SIG-M5 treated with dmso at 0.1 percent for 504 hours (cell line): Measurements from ENCODE around the gene LGALS14.
A peak's percentile ranks its signal among the peaks of the same experiment; 100 is the strongest.
"Not testable (repeated sequence)": the region's sequence is repeated elsewhere in the genome, so short reads cannot be mapped to it uniquely, and the experiment has no call there.

Source experiments
- DNase-seq: peaks from one replicate; lab custom pipeline; 2025; ENCODE audit not compliant: unreplicated experiment; lab: John Stamatoyannopoulos, UW

Gene LGALS14, protein sequence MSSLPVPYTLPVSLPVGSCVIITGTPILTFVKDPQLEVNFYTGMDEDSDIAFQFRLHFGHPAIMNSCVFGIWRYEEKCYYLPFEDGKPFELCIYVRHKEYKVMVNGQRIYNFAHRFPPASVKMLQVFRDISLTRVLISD

DNA sequence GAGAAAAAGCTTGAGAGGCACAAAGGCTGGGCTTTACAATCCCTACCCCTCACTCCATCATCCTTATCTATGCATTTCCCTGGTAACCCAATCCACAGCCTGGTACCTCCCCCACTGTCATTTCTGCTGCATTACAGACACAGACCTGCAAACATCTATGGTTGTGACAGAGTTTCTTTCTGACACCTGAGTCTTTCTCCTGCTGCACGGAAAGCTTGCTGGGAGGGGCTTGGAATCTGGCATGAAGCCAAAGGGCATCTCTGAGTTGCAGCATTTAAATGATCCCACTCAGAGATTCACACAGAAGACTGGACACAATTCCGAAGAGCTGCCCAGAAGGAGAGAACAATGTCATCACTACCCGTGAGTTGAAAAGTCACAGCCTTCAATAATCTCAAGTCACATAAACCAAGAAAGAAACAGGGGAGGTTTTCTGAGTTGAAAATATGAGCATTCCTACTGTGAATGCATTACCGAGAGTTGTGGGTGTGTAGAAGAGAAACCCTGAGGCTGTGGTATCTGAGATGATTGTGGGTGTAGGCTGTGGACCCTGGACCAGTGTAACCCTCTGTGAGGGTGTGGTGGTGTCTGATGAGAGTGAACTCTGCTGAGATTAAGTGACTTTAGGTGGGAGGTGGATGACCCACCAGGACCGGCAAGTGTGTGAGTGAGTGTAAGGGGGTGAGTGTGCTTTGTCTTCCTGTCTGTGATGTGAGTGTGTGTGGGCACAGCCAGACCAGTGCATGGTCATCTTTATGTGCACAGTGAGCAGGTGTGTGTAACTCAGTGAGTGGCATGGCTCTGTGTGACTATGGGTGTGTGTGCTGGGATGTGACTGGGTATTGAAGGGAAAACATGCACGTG is at the start of gene LGALS14:
LGALS14 (plus strand) TSS at position 301 of the 864 bp plus-strand sequence; CDS start at position 349, 48 bp downstream.
- no peak for DNase-seq

DNA sequence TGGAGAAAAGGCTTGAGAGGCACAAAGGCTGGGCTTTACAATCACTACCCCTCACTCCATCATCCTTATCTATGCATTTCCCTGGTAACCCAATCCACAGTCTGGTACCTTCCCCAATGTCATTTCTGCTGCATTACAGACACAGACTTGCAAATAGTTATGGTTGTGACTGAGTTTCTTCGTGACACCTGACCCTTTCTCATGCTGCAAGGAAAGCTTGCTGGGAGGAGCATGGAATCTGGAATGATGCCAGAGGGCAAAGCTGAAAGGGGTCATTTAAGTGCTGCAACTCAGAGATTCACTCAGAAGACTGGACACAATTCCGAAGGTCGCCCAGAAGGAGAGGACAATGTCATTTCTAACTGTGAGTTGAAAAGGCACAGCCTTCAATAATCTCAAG is 48.7 kb upstream of the LGALS14 start, which contains the start of gene LGALS16:
LGALS16 (plus strand) TSS at position 301 of the 400 bp plus-strand sequence; CDS start at position 350, 49 bp downstream.
- DNase-seq = no peak

DNA sequence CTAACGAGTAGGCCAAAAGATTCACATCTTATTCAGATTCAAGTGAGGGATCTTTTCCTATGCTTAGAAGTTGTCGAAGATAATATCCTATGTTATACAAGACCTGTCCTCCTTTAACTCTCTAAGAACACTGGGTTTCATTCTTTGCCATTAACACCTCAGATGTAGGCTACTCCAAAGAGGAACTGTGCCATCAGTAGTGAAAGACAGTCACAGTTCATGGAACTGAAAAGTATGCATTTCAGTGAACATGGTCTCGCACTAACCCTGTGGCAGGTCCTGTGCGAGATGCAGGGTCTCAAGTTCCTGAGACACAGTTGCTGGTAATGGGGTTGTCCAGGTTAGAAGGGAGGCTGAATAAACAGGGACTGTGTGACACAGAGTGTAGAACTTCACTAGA is 44.5 kb upstream of the LGALS14 start:
- no peak for DNase-seq

DNA sequence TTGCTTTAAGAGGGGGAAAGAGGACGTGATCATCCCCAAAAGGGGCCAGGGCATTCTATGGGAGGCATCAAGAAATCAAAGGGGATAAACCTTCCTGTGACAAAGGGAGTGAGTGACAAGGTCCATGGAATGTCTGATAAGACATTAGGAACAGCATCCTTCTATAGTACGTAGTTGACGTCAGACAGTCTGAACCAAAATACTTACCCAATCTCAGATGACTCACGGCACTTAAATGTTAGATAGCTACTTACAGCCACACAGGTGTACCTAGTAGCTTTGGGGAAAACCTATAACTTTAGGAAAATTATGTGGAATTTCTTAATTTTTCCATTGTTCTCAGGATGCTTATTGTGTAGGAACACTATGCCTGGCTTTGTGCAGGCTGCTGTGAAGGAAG is 43.6 kb upstream of the LGALS14 start:
- no peak for DNase-seq

DNA sequence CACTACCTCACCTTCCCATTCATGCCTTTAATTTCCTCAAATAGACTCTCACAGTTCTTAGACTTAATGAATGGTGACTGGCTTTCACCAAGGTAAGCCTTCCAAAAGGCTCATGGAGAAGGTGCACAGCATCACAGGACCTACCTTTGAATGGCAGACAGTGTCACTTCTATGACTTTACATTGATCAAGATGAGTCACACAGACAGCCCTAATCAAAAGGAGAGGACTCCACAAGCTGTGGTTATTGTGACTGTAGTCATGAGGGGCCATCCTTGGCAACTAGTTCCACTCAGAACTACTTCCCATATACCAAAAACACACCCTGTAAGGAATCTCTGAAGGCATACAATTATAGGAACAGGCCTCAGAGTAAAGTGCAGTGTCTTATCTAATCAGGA is 42.7 kb upstream of the LGALS14 start:
- no peak for DNase-seq

DNA sequence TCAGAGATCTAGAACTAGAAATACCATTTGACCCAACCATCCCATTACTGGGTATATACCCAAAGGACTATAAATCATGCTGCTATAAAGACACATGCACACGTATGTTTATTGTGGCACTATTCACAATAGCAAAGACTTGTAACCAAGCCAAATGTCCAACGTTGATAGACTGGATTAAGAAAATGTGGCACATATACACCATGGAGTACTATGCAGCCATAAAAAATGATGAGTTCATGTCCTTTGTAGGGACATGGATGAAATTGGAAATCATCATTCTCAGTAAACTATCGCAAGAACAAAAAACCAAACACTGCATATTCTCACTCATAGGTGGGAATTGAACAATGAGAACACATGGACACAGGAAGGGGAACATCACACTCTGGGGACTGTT is 34.4 kb upstream of the LGALS14 start:
- DNase-seq = not testable (repeated sequence)

DNA sequence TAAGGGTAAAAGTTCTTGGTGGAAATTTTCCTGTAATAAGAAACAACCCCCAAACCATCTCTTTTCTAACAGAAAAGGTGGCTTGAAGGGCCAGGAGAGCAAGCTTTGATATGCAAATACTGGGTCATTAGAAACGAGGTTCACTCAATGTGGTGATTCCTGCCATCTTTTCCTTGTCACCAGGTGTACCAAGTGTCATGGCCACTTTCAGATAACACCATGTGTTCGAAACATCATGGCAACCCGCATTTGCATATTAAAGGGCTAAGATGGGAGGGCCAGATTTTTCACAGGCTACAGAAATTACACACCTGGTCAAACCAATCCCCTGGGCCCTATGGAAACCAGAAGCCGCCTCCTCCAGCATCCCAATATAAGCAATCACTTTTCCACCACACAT is 33.3 kb upstream of the LGALS14 start:
- DNase-seq = no peak

DNA sequence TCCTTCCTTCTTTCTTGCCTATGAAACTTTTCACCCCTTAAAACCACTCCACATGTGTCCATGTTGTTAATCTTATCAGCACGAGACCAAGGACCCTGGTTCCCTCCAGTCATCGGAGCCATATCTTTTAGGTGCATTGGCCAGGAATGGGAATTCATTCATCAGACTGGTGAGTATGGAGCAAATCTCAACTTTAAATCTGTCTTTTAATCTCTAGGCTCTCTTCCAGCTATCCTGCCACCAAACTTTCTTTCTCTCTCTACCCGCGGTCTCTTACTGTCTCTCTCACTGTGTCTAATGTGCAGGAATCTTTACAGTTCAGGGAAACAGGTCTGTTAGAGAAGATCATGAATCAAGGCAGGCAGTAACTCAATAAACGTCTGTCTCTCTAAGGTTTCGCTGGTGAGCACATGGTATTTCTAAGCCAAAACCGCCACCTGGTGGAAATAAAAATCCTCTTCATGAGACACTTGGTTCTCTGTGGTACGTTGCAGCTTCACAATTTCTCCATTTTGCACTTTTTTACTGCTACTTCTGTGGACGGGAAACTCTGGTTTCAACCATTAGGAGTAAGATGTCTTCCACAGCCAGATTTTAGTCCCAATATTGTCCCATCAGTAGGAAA is 32.4 kb upstream of the LGALS14 start:
- DNase-seq = peak; percentile 75

DNA sequence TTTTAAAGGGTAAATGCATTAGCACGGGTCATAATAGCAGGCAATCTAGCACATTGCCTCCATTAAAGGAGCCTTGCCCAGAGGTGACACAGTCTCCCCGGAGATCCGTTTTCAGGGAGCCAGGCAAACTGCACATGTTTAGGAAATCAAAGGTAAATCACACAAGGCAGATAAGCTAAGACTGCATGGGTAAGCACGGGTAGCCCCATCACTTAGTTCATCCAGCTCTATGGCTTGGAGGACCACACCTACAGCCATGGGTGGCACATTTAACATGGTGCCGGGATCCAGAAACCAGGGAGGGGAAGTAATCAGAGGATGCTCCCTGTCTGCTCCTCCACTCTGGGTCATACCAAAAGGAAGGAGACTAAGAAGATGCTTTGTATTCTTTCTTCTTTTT is 31.8 kb upstream of the LGALS14 start:
- no peak for DNase-seq

DNA sequence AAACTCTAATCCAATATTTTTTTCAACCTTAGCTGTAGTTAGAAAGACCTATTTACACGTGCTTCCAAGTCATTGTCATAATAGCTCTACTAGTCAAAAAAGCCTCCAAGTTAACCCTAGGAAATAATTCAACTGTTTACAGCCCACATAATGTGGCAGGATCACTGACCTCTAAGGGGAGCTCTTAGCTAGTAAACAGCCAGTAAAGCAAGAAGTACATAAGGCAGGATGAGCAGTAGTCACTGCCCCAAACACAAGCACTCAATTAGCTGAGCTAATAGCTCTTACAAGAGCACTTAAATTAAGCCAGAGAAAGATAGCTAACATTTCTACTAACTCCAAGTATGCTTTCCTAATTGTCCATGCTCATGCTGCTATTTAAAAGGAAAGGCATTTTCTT is 30.4 kb upstream of the LGALS14 start:
- DNase-seq = not testable (repeated sequence)

DNA sequence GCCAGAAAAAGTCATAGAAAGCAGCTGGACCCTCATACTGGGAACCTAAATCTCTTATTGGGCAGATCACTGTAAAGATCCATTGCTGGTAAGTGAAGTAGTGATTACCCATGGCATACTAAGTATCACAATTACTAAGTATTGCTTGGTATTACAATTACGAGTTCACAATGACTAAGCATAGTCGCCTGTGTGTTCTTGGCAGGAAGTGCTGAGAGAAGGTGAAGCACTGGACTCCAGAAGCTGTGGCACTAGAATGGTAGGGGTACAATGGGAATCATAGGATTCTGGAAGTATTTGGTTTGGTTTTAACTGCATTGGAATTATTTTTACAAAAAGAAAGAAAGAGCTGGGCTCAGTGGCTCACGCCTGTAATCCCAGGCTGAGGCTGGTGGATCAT is 28.3 kb upstream of the LGALS14 start:
- DNase-seq = no peak

DNA sequence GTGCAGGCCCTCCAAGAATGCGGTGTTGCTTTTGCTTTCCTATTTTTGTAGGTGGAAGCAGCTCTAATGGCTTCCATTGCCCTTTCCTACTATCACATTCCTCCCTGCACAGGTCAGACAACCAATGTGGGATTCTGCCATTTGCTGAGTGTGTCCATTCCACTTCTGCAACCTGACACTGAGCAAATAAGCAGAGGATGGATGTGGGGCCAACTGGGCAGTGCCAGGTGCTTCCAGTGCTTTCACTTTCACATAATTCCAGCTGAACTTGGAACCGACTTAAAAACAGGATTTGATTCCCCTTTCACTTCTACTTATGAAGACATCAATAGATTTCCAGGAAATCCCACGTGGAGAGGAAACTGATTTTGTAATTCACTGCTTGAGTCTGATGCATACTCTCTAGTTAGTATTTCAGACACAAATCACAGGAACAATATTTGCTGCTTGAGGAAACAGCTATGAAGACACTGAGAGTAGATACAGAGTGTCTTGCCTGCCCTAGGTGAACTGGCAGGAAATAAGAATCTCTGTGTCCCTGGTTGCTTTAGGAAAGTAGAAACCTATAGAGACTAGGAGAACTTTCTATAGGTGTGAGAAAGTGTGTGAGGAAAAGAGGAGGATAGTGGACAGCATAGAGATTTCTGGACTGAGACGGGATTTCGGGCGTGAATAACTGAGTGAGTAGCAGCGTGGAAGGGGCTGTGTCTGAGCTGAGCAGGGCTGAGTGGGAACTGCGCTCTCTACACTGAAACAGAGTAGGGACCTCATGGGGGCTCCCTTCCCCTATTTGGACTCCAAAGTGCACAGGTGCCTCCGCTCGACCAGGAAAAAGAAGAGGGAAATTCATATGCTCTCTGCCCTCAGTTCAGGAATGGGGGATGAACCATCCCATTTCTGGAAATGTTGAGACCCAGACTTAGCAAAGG is 26.1 kb upstream of the LGALS14 start:
- DNase-seq = peak; percentile 20

DNA sequence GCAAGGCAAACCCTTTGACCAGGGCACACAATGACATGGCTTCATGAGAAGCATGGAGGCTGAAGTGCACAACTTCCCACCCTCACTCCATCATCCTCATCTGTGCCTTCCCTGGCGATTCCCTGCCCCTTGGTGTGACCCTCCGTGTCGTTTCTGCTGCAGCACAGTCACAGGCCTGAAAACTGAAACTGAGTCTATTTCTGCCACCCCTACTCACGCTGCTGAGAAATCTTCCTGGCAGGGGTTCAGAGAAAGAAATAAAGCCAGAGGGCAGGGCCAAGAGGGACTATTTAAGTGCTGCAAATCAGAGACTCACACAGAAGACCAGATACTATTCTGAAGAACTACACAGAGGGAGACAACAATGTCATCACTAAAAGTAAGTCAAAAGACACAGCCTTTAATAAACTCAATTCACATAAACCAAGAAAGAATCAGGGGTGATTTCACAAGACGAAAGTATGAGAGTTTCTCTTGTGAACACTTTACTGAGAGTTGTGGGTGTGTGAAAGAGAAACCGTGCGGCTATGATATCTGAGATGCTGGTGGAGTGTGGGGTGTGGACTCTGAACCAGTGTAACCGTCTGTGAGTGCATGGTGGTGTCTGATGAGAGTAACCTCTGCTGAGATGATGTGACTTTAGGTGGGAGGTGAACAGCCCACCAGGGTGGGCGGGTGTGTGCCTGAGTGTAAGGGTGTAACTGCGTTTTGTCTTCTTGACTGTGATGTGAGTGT is 25.1 kb upstream of the LGALS14 start:
- no peak for DNase-seq

DNA sequence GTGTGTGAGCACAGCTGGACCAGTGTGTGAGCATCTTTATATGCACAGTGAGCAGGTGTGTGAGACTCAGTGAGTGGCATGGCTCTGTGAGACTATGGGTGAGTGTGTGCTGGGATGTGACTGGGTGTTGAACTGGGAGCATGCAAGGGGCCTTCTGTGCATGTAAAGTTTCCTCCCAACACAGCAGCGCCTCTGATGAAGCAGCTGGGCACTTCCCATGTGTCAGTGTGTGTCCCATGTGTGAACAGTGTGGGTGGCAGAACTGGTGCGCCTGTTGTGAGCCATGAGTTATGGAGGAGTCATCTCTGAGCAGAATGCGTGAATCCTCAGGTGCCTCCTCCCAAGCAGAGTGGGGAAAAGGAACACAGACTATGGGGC is 24.5 kb upstream of the LGALS14 start:
- no peak for DNase-seq

DNA sequence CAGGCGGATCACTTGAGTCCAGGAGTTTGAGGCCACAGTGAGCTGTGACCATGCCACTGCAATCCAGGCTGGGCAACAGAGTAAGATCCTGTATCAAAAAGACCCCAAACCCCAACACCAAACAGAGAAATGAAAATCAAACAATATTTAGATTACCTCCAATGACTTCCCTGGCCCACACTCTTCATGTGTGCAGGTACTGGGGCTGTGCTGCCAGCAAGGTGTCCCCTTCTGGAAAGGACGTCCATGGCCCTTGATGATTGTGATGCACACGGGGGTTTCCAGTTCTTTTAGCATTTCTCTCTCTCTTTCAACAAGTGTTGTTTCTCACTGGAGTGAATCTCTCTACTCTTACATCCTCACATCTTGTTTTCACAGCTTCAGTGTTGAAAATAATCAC is 23.7 kb upstream of the LGALS14 start:
- no peak for DNase-seq

DNA sequence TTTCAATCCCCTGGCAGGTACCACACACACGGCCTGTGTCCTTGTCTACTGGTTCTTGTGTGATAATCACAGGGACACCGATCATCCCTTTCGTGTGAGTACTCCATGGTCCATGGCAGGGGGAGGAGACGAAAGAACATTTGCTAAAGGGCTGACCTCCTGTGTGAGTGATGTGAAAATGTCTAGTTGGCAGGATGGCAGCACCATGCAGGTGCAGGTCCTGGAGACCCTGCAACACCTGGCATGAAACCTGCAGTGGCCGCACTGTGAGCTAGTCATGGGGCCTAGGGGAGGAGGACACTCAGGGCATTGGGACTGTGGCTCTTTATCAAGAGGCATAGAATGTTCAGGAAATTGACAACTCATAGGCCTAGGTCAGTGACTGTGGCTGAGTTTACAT is 22.9 kb upstream of the LGALS14 start:
- no peak for DNase-seq

DNA sequence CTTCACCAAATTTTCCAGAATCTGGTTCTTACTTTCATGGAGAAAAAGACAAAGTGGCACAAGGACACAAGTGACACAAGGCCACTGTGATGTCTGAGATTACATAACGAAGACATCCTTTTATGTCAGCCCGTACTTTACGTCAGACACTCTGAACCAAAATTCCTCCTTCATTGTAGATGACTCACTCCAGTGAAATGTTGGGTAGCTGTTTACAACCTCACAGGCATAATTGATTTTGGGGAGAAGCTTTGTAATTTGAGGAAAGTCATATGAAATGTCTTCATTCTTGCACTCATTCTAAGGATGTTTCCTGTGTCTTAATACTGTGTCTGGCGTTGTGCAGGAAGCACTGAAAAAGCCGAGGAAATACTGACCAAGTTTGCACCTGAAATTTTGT is 20.0 kb upstream of the LGALS14 start:
- DNase-seq = no peak

DNA sequence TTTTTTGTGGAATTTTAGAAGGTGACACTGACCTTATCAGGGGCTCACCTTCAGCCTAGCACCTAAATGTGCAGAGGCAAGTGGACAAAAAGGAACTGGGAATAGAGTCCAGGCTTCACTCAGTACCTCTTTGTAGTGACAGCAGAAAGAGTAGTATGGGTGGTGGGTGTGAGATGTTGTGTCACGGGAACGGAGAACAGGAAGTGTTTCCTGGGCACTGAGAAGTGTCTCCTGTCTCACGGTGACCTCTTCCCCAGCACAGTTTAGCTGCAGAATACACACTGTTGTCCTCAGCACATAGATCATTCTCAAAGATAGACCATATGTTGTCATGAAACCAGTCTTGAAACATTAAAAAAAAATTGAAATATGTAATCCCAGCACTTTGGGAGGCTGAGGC is 17.5 kb upstream of the LGALS14 start:
- no peak for DNase-seq

DNA sequence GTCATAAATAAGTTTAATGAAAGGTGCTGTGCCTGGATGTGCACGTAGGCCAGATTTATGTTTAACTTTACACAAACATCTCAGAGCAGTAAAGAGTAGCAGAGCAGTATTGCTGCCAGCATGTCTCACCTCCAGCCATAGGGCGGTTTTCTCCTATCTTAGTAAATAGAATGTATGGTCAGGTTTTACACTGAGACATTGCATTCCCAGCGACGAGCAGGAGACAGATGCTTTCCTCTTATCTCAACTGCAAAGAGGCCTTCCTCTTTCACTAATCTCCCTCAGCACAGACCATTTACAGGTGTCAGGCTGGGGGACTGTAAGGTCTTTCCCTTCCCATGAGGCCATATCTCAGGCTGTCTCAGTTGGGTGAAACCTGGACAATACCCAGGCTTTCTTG is 15.6 kb upstream of the LGALS14 start:
- not testable (repeated sequence) for DNase-seq

DNA sequence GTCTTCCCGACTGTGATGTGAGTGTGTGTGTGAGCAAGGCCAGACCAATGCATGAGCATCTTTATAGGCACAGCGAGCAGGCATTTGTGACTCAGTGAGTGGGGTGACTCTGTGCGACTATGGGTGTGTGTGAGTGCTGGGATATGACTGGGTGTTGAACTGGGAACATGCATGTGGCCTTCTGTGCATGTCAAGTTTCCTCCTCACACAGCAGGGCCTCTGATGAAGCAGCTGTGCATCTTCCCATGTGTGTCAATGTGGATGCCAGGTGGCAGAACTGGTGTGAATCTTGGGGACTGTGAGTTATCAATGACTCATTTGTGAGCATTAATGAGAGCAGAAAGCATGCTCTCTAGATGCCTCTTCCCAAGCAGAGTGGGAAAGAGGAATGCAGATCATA is 12.1 kb upstream of the LGALS14 start:
- no peak for DNase-seq
